ENCODE results near the gene RPUSD4. TPM values are rescaled to one million over a fixed set of nuclear protein-coding genes. Genes with fewer than 3 reads are reported as not detected.

The RPUSD4 gene
- total and polyA plus RNA-seq, 2 experiments from 2014 or later = 20.8 to 60.8 TPM

- TF ChIP-seq CREB1 (CRISPR knock-in tag; IDR thresholded peaks at IDR 0.05; ENCODE audit: low read depth) = no peak
- no peak for TF ChIP-seq JUNB (IDR thresholded peaks at IDR 0.05; ENCODE audit: unreplicated experiment)
These were observed 55.9 kb downstream of the RPUSD4 start (continued) for GRCh38 chr11:126155402-126156187.

- Mint-ChIP-seq H3K9me3 (peaks cover 14% of the 10 kb centered on the region), H3K4me1 (peaks cover 30% of the 10 kb centered on the region), H3K27ac (no peak overlapping the region), H3K36me3 (ENCODE audit: low read depth) (peaks cover 9% of the 10 kb centered on the region), H3K27me3 (ENCODE audit: insufficient read depth, low read depth, poor library complexity) (peaks cover 2% of the 10 kb centered on the region), H3K4me3 (no peak overlapping the region)
- no peaks in the 10 kb centered on the region for H3K27me3 ChIP-seq (ENCODE audit: insufficient read depth)
- no peak for DNase-seq (ENCODE audit: low spot score)
- no peaks in the 10 kb centered on the region for H3F3A ChIP-seq (replicated peaks; ENCODE audit: low read depth)
- H2AFZ ChIP-seq = peak overlapping the region; percentile 66; the same call in 1 of the 2 replicates
- H4K20me1 ChIP-seq (replicated peaks; ENCODE audit: insufficient read depth) = no peaks in the 10 kb centered on the region
- no peaks in the 10 kb centered on the region for H3K9me2 ChIP-seq (ENCODE audit: insufficient read depth)
- no peak overlapping the region for H3K4me2 ChIP-seq
- H3K79me2 ChIP-seq (replicated peaks; ENCODE audit: insufficient read depth) = no peaks in the 10 kb centered on the region
- no peak for ATAC-seq
- no peak overlapping the region for H3K27ac ChIP-seq (ENCODE audit: low read depth)
- H3K4me3 ChIP-seq = no peak overlapping the region
- peaks cover 28% of the 10 kb centered on the region for H3K4me1 ChIP-seq (ENCODE audit: insufficient read depth)
- no peaks in the 10 kb centered on the region for H3K36me3 ChIP-seq (ENCODE audit: insufficient read depth)
- TF ChIP-seq REST (IDR thresholded peaks at IDR 0.05; ENCODE audit: unreplicated experiment) = no peak
- no peak for TF ChIP-seq ZNF331 (CRISPR knock-in tag; IDR thresholded peaks at IDR 0.05; ENCODE audit: low read depth)
- TF ChIP-seq POLR2AphosphoS5 (IDR thresholded peaks at IDR 0.05; ENCODE audit: low read depth) = no peak
- TF ChIP-seq CTCF (conservative IDR thresholded peaks at IDR 0.05; ENCODE audit: low read depth in 2 of 2) = no peak
- TF ChIP-seq EZH2 (IDR thresholded peaks at IDR 0.05; ENCODE audit: low read depth, unreplicated experiment) = no peak
- TF ChIP-seq ZNF462 (CRISPR knock-in tag; IDR thresholded peaks at IDR 0.05) = no peak
- TF ChIP-seq ETS1 (IDR thresholded peaks at IDR 0.05) = no peak
- no peak for TF ChIP-seq CREB1 (CRISPR knock-in tag; IDR thresholded peaks at IDR 0.05; ENCODE audit: low read depth)
- TF ChIP-seq EZH2phosphoT487 (IDR thresholded peaks at IDR 0.05; ENCODE audit: unreplicated experiment) = no peak
- TF ChIP-seq NANOG (IDR thresholded peaks at IDR 0.05; ENCODE audit: borderline replicate concordance) = no peak
- no peak for TF ChIP-seq STAT1 (IDR thresholded peaks at IDR 0.05; ENCODE audit: unreplicated experiment)
- TF ChIP-seq JUNB (IDR thresholded peaks at IDR 0.05; ENCODE audit: unreplicated experiment) = no peak
These were observed 56.8 kb downstream of the RPUSD4 start for GRCh38 chr11:126154691-126155090.

All from GM23338 (cell line).